Spinal cord (tissue), 10 donors: ENCODE data around the gene ARHGAP18. TPM values are rescaled to one million over a fixed set of nuclear protein-coding genes. Genes with fewer than 3 reads are reported as not detected.

Source experiments
- DNase-seq, 6 donors: peaks; one replicate each; pipeline versions ENCODE4 v3.0.0 to v3.0.0-alpha.2; 2013 to 2015; ENCODE audit warnings: low spot score in 6 of 6, low read depth in 4 of 6
- H3K27ac ChIP-seq: one replicate; pipeline ENCODE4 v1.5.1; 2013; ENCODE audit warnings: low read depth, low read length, control low read depth
- H3K27me3 ChIP-seq: one replicate; pipeline ENCODE4 v1.6.1; 2013; ENCODE audit warnings: low read length; ENCODE audit not compliant: control insufficient read depth, insufficient read depth
- H3K36me3 ChIP-seq: one replicate; pipeline ENCODE4 v1.6.1; 2013; ENCODE audit warnings: low read length; ENCODE audit not compliant: control insufficient read depth, insufficient read depth
- H3K4me1 ChIP-seq: one replicate; pipeline ENCODE4 v1.6.1; 2013; ENCODE audit warnings: low read length; ENCODE audit not compliant: control insufficient read depth, insufficient read depth
- H3K4me3 ChIP-seq: one replicate; pipeline ENCODE4 v1.5.1; 2013; ENCODE audit warnings: low read depth, low read length, control low read depth
- H3K9me3 ChIP-seq: one replicate; pipeline ENCODE4 v1.6.1; 2013; ENCODE audit warnings: low read length; ENCODE audit not compliant: control insufficient read depth, insufficient read depth
- WGBS: methylation state at CpG from one replicate; pipeline ENCODE4 v1.1.5; 2013; ENCODE audit warnings: missing lambda C conversion rate; ENCODE audit not compliant: insufficient coverage; 5-methylcytosine and 5-hydroxymethylcytosine counted together
- polyA plus RNA-seq, 2 donors: library from polyadenylated mRNA; unstranded; fragments of 120-200 nt; gene quantifications; one replicate each; pipeline ENCODE4 v1.2.1, GENCODE V29; 2013; ENCODE audit not compliant: insufficient read length in 2 of 2
- total RNA-seq, 2 donors: library from RNA; depleted of rRNA in 1 of 2; stranded (reverse); fragments of 120-200 nt in 1 of 2; fragments of >200 nt in 1 of 2; gene quantifications; one replicate each; pipeline versions ENCODE4 v1.2.3 to v1.2.4, GENCODE V29; 2013 to 2014
- donor health status: healthy.

ARHGAP18 gene
- total and polyA plus RNA-seq, 4 donors: 8.0 to 18.6 (median 13.9) TPM

GRCh38 chr6:129653746-129654145 is 56.2 kb downstream of the ARHGAP18 start:
- Histone ChIP-seq H3K4me1 (no peaks in the 10 kb centered on the region), H3K4me3 (no peak overlapping the region), H3K36me3 (no peaks in the 10 kb centered on the region), H3K27me3 (no peaks in the 10 kb centered on the region), H3K27ac (no peak overlapping the region), H3K9me3 (no peaks in the 10 kb centered on the region)
- no peak for DNase-seq
- no CpG with 5 or more reads among the region's 2 CpGs for WGBS

- Histone ChIP-seq H3K4me1 (no peaks in the 10 kb centered on the region), H3K9me3 (no peaks in the 10 kb centered on the region), H3K27me3 (no peaks in the 10 kb centered on the region), H3K27ac (no peak overlapping the region), H3K4me3 (no peak overlapping the region), H3K36me3 (no peaks in the 10 kb centered on the region)
- no peak for DNase-seq
- no CpG with 5 or more reads among the region's 2 CpGs for WGBS
These were observed 56.7 kb downstream of the ARHGAP18 start for GRCh38 chr6:129653229-129653628.

GRCh38 chr6:129651291-129651691 is 58.7 kb downstream of the ARHGAP18 start:
- Histone ChIP-seq H3K4me1 (no peaks in the 10 kb centered on the region), H3K27me3 (no peaks in the 10 kb centered on the region), H3K9me3 (no peaks in the 10 kb centered on the region), H3K4me3 (no peak overlapping the region), H3K27ac (no peak overlapping the region), H3K36me3 (no peaks in the 10 kb centered on the region)
- 100% methylated on average over 1 of the region's 2 CpGs for WGBS
- no peak for DNase-seq

- Histone ChIP-seq H3K9me3 (no peaks in the 10 kb centered on the region), H3K4me3 (no peak overlapping the region), H3K4me1 (no peaks in the 10 kb centered on the region), H3K27me3 (no peaks in the 10 kb centered on the region), H3K36me3 (no peaks in the 10 kb centered on the region), H3K27ac (peak overlapping the region; percentile 22)
- WGBS: 98% methylated on average over 6 of the region's 15 CpGs
- no peak for DNase-seq
These were observed 61.0 kb downstream of the ARHGAP18 start for GRCh38 chr6:129648819-129649491.

GRCh38 chr6:129647044-129647443 is 62.9 kb downstream of the ARHGAP18 start:
- Histone ChIP-seq H3K36me3 (no peaks in the 10 kb centered on the region), H3K4me3 (no peak overlapping the region), H3K27ac (no peak overlapping the region), H3K4me1 (no peaks in the 10 kb centered on the region), H3K9me3 (no peaks in the 10 kb centered on the region), H3K27me3 (no peaks in the 10 kb centered on the region)
- WGBS: 100% methylated on average over 2 of the region's 2 CpGs
- no peak for DNase-seq

GRCh38 chr6:129646642-129647041 is 63.3 kb downstream of the ARHGAP18 start:
- H3K9me3 ChIP-seq: no peaks in the 10 kb centered on the region
- no peak overlapping the region for H3K27ac ChIP-seq
- 43% methylated on average over 2 of the region's 5 CpGs for WGBS
- no peaks in the 10 kb centered on the region for H3K4me1 ChIP-seq
- no peaks in the 10 kb centered on the region for H3K27me3 ChIP-seq
- H3K4me3 ChIP-seq: no peak overlapping the region
- DNase-seq: peak in 1 of 6 donors; percentile 39
- H3K36me3 ChIP-seq: no peaks in the 10 kb centered on the region

- Histone ChIP-seq H3K4me3 (no peak overlapping the region), H3K27me3 (no peaks in the 10 kb centered on the region), H3K4me1 (no peaks in the 10 kb centered on the region), H3K27ac (no peak overlapping the region), H3K36me3 (no peaks in the 10 kb centered on the region), H3K9me3 (no peaks in the 10 kb centered on the region)
- WGBS: no CpG with 5 or more reads among the region's 3 CpGs
- no peak for DNase-seq
These were observed 64.0 kb downstream of the ARHGAP18 start for GRCh38 chr6:129645830-129646579.

GRCh38 chr6:129645106-129645829 is 64.7 kb downstream of the ARHGAP18 start:
- Histone ChIP-seq H3K4me1 (no peaks in the 10 kb centered on the region), H3K36me3 (no peaks in the 10 kb centered on the region), H3K27me3 (no peaks in the 10 kb centered on the region), H3K4me3 (no peak overlapping the region), H3K9me3 (no peaks in the 10 kb centered on the region), H3K27ac (no peak overlapping the region)
- DNase-seq: peak in 1 of 6 donors; percentile 16
- WGBS: 71% methylated on average over 5 of the region's 6 CpGs

GRCh38 chr6:129644567-129645015 is 65.4 kb downstream of the ARHGAP18 start:
- Histone ChIP-seq H3K4me3 (no peak overlapping the region), H3K4me1 (no peaks in the 10 kb centered on the region), H3K27me3 (no peaks in the 10 kb centered on the region), H3K36me3 (no peaks in the 10 kb centered on the region), H3K9me3 (no peaks in the 10 kb centered on the region), H3K27ac (no peak overlapping the region)
- peak in 1 of 6 donors; percentile 42 for DNase-seq
- no CpG with 5 or more reads among the region's 1 CpG for WGBS
